Measurements from ENCODE around the gene MED26. TPM values are rescaled to one million over a fixed set of nuclear protein-coding genes. Genes with fewer than 3 reads are reported as not detected.

The MED26 gene, protein sequence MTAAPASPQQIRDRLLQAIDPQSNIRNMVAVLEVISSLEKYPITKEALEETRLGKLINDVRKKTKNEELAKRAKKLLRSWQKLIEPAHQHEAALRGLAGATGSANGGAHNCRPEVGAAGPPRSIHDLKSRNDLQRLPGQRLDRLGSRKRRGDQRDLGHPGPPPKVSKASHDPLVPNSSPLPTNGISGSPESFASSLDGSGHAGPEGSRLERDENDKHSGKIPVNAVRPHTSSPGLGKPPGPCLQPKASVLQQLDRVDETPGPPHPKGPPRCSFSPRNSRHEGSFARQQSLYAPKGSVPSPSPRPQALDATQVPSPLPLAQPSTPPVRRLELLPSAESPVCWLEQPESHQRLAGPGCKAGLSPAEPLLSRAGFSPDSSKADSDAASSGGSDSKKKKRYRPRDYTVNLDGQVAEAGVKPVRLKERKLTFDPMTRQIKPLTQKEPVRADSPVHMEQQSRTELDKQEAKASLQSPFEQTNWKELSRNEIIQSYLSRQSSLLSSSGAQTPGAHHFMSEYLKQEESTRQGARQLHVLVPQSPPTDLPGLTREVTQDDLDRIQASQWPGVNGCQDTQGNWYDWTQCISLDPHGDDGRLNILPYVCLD
- total RNA-seq (2021; fragmentation: NEBNext Ultra II Directional; extraction: Animal tissue kit (Norgen Biotek cat#: 25700)): 10.7 and 12.3 TPM in 2 replicates
- polyA plus RNA-seq (2011; rRNA removed): 5.3 and 6.2 TPM in 2 replicates
- 5.3 TPM for polyA plus RNA-seq (2011; cell fraction: cytosol; rRNA removed)
- 7.5 TPM for polyA plus RNA-seq (2011; cell fraction: nucleus; rRNA removed)
- 5.9 to 7.5 TPM (median 7.2 TPM) in 4 replicates for polyA plus RNA-seq (2012, experiment 1 of 2)
- polyA plus RNA-seq (2012, experiment 2 of 2): 6.3 TPM
- polyA plus RNA-seq (2013, experiment 1 of 2): 7.3 TPM
- 6.5 TPM for polyA plus RNA-seq (2013, experiment 2 of 2)
- polyA minus RNA-seq (2011; rRNA and poly(A)+ RNA removed): 6.0 and 8.6 TPM in 2 replicates
- 11.6 TPM for polyA minus RNA-seq (2011; cell fraction: cytosol; rRNA and poly(A)+ RNA removed)
- polyA minus RNA-seq (2011; cell fraction: nucleus; rRNA and poly(A)+ RNA removed): 15.5 TPM
- long read RNA-seq, experiment 1, transcript MED26-202 (1 exons, 3,871 nt): major isoform, 10 of 13 reads
- long read RNA-seq, experiment 1, partial matches to known transcripts: 0 of 13 reads
- long read RNA-seq, experiment 1, other reads (novel, unspliced or antisense): 0 of 13 reads
- long read RNA-seq, experiment 2, partial matches to known transcripts: 0 of 1 reads
- long read RNA-seq, experiment 2, other reads (novel, unspliced or antisense): 0 of 1 reads

DNA sequence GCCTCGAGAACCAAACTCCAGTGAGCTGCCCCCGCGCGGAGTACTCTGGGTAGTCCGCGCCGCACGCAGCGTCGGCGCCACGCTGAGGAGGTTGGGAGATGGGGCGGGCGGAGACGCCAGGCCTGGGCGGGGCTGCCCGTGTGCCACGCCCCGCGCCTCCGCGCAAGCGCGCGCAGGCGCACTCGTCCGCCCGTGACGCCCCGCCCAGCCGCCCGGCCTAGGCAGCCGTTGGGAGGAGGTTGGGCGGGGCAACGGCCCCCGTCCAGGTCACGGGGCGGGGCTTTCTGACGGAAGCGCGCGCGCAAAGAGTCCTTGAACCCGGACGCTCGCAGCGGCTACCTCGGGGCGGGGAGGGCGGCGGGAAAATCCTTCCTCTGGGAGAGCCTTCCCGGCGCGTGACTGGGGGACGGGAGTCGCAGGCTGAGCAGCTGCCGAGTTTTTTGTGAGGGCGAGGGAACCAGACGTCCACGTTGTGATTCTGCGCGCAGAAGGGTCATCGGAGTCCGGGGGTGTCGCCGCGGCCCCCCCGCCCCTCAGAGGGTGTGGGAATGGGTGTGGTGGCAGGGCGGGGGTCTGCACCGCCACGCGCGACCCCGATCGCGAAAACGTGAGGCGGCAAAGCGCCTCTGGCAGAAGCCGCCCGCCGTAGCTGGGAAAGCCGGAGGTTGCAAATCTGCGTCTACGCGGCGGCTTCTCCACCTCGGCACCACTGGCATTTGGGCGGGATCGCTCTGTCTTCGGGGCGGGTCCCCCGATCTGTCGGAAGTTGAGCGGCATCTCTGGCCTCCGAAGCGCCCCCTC lies at the start of gene MED26:
Gene MED26, minus strand, starts transcription at position 22 of the 801 bp plus-strand sequence. CDS start 261 bp downstream, outside the sequence.
- no peaks in the 10 kb centered on the region for H3K27me3 ChIP-seq (replicated peaks in 1 of 4; ENCODE audit: control insufficient read depth in 3 of 4, extremely low read depth in 1 of 4, insufficient read depth in 3 of 4, low read length in 3 of 4)
- no peak within 1 kb of the TSS for H2AK5ac ChIP-seq (ENCODE audit: low read depth, low read length)
- H4K5ac ChIP-seq (ENCODE audit: insufficient read length, low read depth, low read length): peak within 1 kb of the TSS; percentile 81
- no peak within 1 kb of the TSS for H3K14ac ChIP-seq (ENCODE audit: insufficient read length)
- peaks cover 11% of the 10 kb centered on the region; the same call in 1 of the 2 replicates for H3K79me1 ChIP-seq (ENCODE audit: low read depth, low read length)
- peak within 1 kb of the TSS; percentile 77 to 99 (median 82) for H3K4me3 ChIP-seq (ENCODE audit: extremely low read depth in 1 of 4, insufficient read depth in 2 of 4, low read depth in 3 of 4, low read length in 4 of 4)
- no peak within 1 kb of the TSS for H2BK15ac ChIP-seq (ENCODE audit: low read length)
- peak within 1 kb of the TSS; percentile 90; the same call in 1 of the 2 replicates for H3K18ac ChIP-seq (ENCODE audit: extremely low read depth, low read length)
- peak within 1 kb of the TSS; percentile 81 for H4K8ac ChIP-seq (ENCODE audit: extremely low read depth, insufficient read depth, low read length)
- DNase-seq (ENCODE audit: low read depth in 1 of 2, low spot score in 2 of 2) (peak; percentile 79 to 96), FAIRE-seq (no peak)
- peak within 1 kb of the TSS; percentile 53 for H4K91ac ChIP-seq (replicated peaks; ENCODE audit: insufficient read length, low read length)
- no peak within 1 kb of the TSS for H3K4ac ChIP-seq (replicated peaks; ENCODE audit: insufficient read length, low read depth, low read length)
- H2BK5ac ChIP-seq (ENCODE audit: low read depth, low read length): peak within 1 kb of the TSS; percentile 93
- no peaks in the 10 kb centered on the region for H3K9me3 ChIP-seq (ENCODE audit: insufficient read depth in 2 of 2, low read depth in 1 of 2, low read length in 1 of 2)
- peaks cover 12 to 43% of the 10 kb centered on the region in 2 experiments for H3K79me2 ChIP-seq (ENCODE audit: control insufficient read depth in 1 of 2, insufficient read depth in 2 of 2, low read length in 2 of 2)
- peak within 1 kb of the TSS; percentile 79; the same call in 1 of the 2 replicates for H3K27ac ChIP-seq (ENCODE audit: low read depth, low read length)
- peaks cover 10% of the 10 kb centered on the region; the same call in 1 of the 2 replicates for H3K23me2 ChIP-seq (ENCODE audit: low read depth, low read length)
- H3K4me1 ChIP-seq (replicated peaks in 1 of 4; ENCODE audit: control insufficient read depth in 3 of 4, insufficient read depth in 4 of 4, low read length in 3 of 4): peaks cover 2 to 10% (median 4%) of the 10 kb centered on the region in 4 experiments; a peak in 6 of 7 replicates
- H3K23ac ChIP-seq (ENCODE audit: insufficient read length): no peak within 1 kb of the TSS
- POLR2A ChIA-PET (ENCODE audit: partially characterized antibody): interaction anchor here (1.2 to 4.4 kb wide), 11 partner anchors 10 to 184 kb away, joined by 3 to 27 read pairs (median 4); partner anchors contain the start of genes SLC35E1 and TMEM38A
- 1% methylated on average over 48 of the region's 98 CpGs; no CpG with 5 or more reads in 1 of the 2 experiments for WGBS, 2 experiments (ENCODE audit: extremely low coverage in 1 of 2, insufficient coverage in 1 of 2, insufficient read length in 1 of 2, insufficient replicate concordance in 2 of 2, low coverage in 1 of 2, low lambda C conversion rate in 2 of 2, missing lambda C conversion rate in 1 of 2)
- H4K20me1 ChIP-seq (replicated peaks in 1 of 2; ENCODE audit: control insufficient read depth in 1 of 2, insufficient read depth in 2 of 2, low read length in 2 of 2): peaks cover 12 to 25% of the 10 kb centered on the region in 2 experiments
- CTCF ChIA-PET (ENCODE audit: partially characterized antibody): interaction anchor here (0.7 to 1.4 kb wide), 2 partner anchors 12 to 45 kb away, joined by 3 to 4 read pairs; no protein-coding TSS in a partner anchor
- no peak within 1 kb of the TSS for H2BK12ac ChIP-seq (ENCODE audit: low read depth, low read length)
- H3K56ac ChIP-seq (replicated peaks; ENCODE audit: insufficient read length, low read depth, low read length): peak within 1 kb of the TSS; percentile 78
- H2AFZ ChIP-seq (ENCODE audit: low read length): no peak within 1 kb of the TSS
- peak within 1 kb of the TSS; percentile 76 to 86 (median 82) for H3K9ac ChIP-seq (replicated peaks in 1 of 4; ENCODE audit: extremely low read depth in 1 of 4, low read depth in 3 of 4, low read length in 3 of 4)
- no peak within 1 kb of the TSS for H2BK120ac ChIP-seq (replicated peaks; ENCODE audit: low read depth, low read length)
- H3K4me2 ChIP-seq (ENCODE audit: insufficient read depth in 1 of 2, low read depth in 2 of 2, low read length in 2 of 2): peak within 1 kb of the TSS; percentile 76 to 99
- H3K36me3 ChIP-seq (ENCODE audit: control insufficient read depth in 2 of 4, insufficient read depth in 4 of 4, low read length in 3 of 4): peaks cover 0 to 5% (median 2%) of the 10 kb centered on the region in 4 experiments; a peak in 5 of 8 replicates
- H2BK20ac ChIP-seq (ENCODE audit: low read length): no peak within 1 kb of the TSS
- TF ChIP-seq TCF12 (IDR thresholded peaks at IDR 0.05; ENCODE audit: low read depth, low read length) (no peak), KDM4A (IDR thresholded peaks at IDR 0.05; ENCODE audit: low read depth, low read length, severe bottlenecking) (peak; percentile 66), TAF7 (optimal IDR thresholded peaks at IDR 0.05; ENCODE audit: borderline replicate concordance, low read depth, low read length) (peak; percentile 89), CTBP2 (IDR thresholded peaks at IDR 0.05; ENCODE audit: borderline replicate concordance, insufficient read depth, insufficient read length, low read length) (no peak), POLR2A (IDR thresholded peaks at IDR 0.05; ENCODE audit: control extremely low read depth in 1 of 2, low read depth in 2 of 2, low read length in 2 of 2) (peak; percentile 62 to 63)

Measured in H1 (cell line).